ENCODE results near the gene PPP3CA.
A peak's percentile ranks its signal among the peaks of the same experiment; 100 is the strongest.
"Not testable (repeated sequence)": the region's sequence is repeated elsewhere in the genome, so short reads cannot be mapped to it uniquely, and the experiment has no call there.

The PPP3CA gene

DNA sequence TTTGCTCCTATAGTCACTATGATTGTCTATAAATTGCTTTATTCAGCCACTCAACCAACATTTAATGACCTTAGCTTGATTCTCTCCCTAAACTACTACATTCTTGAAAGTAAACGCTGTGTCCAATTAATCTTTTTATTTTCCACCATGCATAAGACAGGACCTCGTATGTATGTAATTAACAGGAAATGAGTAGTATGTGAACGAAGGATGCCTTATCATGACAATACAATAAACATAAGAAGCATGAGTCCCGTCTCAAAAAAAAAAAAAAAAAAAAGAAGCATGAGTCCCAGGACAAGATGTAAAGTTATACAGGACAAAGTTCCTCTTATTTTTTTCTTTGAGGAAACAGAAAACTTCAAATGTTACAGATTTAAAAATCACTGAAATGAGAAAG is 92.5 kb downstream of the PPP3CA start:
- no peak for DNase-seq (ENCODE audit: low read depth)

DNA sequence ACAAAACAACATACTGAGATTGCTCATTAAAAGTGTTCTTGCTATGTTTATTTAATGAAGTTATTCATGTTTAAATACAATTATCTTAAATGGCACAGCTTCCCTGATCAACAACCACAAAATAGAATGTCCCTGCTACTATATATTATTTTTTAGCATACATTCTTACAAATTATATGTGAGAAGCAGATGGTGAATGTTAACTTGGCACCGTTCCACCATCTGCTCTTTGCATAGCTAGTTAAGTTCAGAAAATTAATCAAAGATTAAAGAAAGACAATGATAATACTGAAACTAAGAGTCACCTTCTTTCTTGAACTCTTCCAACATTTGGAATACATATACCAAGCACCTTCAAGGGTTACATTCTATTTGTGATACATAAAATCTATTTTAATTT is 94.2 kb downstream of the PPP3CA start:
- no peak for DNase-seq (ENCODE audit: low read depth)

DNA sequence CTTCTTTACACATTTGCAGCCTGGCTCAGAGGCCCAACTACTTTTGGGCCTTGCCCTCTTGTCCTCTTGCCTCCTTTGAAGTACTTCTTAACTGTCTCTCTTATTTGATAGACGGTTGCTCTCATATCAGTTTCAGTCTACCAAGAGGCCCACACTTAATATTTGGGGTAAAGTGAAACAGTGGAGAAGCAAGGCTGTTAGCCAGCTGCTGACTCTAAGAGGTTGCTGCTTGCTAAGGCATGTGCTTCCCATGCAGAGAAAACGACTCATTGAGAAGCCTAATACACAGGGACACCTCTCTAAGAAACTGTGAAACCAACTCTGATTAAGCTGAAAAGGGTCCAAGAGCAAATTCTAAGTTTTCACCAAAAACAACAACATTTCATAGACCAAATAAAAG is 94.6 kb downstream of the PPP3CA start:
- DNase-seq (ENCODE audit: low read depth): no peak

DNA sequence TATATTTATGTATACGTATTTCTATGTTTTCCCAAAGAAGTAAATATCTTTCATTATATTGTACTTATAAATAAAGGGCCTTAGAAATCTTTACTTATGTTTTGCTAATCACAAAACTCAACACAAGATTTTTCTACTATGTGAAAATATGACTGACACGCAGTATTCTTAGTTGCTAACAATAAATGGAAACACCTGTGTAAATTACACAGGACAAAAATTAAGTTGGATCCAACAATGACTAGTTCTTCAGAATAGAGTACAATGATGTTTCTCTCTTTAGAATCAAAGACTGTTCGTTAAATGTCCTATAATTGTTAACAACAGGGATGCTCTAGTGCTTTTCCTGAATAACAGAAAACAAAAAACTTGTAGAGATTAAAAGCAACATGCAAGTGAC is 96.1 kb downstream of the PPP3CA start:
- no peak for DNase-seq (ENCODE audit: low read depth)

DNA sequence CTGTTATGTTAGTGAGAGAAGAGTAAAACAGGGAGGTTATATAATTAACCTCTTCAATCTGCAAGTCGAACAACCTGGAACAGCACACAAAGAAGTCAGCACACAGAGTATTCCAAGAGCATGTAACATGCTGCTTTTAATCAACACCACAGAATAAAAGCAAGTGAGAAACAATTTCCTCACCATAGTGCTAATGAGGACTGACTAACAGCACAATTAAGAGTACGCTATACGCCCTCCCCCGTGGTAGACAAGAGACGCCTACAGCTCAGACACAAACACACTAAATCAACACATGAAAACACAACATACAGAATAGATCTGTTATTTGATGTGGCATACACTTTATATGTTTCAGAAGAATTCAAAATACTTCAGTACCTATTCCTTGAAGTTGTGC is 103.0 kb downstream of the PPP3CA start:
- no peak for DNase-seq (ENCODE audit: low read depth)

DNA sequence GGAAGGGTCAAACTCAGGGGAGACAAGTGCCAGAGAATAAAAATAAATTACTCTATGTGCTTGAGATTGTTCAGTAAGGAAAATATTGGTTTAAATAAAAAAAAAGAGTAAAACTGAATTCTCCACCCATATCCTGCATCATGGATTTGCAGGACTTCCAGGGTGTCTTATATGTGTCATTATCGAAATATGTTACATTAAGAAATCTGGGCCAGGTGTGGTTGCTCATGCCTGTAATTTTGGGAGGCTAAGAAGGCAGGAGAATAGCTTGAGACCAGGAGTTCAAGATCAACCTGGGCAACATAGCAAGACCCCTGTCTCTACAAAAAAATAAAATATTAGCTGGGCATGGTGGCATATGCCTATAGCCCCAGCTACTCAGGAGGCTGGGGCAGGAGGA is 104.9 kb downstream of the PPP3CA start:
- no peak for DNase-seq (ENCODE audit: low read depth)

DNA sequence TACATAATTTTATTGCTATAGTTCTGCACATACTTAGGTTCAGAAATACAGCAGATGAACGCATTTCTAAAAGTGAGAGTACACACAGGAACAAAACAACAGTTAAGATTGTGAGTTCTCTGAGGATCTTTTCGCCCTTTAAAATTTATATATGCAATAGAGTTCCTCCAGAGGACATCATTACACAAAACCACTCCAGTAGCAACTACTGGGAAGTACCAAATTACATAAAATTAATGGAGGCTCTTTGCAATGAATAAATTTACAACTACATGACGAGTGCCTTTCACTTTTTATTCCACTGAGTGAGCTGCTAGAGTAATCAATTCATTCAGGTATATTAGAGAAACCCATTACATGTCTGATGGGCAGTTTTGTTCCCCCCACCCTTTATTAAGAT is 107.2 kb downstream of the PPP3CA start:
- no peak for DNase-seq (ENCODE audit: low read depth)

DNA sequence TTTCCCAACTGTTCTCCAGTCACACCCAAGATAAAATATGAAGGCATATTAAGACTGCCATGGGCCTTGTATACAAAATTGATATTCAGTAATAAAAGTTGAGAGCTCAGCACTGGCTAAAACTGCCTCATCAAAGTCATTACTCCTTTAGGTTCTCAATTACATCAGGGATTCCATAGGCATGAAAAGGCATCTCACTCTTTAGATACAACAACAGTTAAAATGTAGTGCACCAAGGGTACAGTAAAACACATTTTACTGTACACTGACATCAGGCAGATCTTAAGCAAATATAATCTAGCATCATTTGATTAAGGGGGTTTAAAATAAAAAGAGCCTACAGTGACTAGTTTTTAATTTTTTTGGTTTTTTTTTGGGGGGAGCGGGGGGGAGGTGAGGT is 107.7 kb downstream of the PPP3CA start:
- DNase-seq (ENCODE audit: low read depth): no peak

DNA sequence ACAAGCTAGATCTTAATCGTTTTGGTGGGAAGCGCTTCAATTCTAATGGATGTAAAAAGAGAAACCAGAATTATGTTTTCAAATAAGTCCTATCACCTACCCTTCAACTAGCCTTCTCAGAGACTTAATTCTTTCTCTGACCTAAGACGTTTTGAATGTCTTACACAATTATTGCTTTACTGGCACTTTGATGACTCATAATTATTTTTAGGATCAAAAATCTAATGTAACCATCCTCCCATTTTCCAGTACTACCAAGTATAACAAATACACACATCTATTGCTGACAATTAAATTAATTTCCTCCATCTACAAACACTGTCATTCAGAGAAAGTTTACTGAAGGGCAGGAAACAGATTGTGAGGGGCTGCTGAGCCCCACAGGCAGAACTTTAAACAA is 108.6 kb downstream of the PPP3CA start:
- DNase-seq (ENCODE audit: low read depth): no peak

DNA sequence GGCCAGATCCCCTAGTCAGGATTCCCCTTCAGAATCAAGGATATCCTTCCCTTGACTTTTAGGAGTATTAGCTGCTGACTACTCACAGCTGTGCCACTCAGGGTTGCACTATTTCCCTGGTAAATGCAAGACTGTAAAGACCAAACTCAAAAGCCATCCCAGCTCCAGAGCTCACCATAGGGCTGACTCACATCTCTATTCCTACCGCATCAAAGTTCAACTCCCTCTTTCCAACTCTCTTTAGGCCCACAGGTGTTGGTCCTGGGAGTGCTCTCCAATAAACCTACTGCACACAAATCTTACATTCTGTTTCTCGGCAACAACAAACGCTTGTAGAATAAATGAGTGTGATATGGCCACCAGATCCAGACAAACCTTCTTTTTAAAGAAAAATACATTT is 109.6 kb downstream of the PPP3CA start:
- DNase-seq (ENCODE audit: low read depth): no peak

DNA sequence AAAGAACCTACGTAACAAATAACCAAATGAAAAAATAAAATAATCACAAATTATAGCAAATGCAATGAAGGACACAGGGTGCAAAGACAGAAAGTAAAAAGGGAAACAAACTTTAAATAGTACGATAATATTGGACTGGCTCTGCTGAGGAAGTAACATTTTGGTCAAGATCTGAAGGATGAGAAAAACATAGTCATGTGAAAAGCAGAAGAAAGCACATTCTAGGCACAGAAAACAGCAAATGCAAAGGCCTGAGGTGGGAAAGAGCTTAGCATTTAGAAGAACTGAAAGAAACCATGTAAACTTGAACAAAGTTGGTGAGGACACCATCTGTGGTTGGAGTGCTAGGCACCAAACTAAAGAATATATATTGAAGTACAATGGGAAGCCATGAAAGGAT is 111.2 kb downstream of the PPP3CA start:
- no peak for DNase-seq (ENCODE audit: low read depth)

DNA sequence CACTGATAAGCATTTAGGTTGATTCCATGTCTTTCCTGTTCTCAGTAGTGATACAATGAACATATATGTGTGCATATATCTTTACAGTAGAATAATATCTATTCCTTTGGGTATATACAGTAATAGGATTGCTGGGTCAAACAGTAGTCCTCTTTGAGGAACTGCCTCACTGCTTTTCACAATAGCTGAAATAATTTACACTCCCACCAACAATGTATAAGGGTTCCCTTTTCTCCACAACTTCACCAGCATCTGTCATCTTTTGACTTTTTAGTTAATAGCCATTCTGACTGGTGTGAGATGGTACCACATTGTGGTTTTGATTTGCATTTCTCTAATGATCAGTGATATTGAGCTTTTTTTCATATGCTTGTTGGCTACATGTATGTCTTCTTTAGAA is 113.2 kb downstream of the PPP3CA start:
- not testable (repeated sequence) for DNase-seq (ENCODE audit: low read depth)

DNA sequence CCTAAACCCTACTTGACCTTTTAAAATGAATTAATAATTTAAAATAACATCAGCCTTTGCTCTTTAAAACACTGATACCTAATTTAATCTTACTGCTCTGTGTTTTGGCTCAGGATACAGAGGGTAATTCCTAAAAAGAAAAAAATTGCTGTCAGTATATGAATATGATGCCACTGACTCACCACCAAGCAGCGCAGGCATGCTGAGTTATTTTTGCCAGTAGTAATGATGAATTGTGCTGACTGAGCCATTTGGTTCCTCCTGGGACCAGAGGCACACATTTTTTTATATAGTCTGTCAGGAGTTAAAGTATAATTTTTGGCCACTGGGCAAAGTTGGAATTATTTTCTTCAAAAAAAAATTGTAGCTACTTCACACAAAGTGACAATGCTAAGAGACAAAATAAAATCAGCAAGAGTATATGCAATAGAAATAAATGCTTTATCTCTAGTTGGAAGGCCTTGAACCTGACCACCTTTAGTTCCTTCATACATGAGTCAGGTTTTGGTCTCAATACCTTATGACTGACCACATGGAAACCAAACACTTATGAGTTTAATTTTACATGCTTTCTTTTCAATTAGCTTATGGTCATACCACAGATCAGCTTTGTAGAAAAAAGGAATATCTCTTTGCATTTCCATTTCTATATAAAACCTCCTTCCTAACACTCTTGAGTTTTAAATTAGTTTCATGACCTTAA is 115.1 kb downstream of the PPP3CA start:
- DNase-seq (ENCODE audit: low read depth): peak; percentile 48

DNA sequence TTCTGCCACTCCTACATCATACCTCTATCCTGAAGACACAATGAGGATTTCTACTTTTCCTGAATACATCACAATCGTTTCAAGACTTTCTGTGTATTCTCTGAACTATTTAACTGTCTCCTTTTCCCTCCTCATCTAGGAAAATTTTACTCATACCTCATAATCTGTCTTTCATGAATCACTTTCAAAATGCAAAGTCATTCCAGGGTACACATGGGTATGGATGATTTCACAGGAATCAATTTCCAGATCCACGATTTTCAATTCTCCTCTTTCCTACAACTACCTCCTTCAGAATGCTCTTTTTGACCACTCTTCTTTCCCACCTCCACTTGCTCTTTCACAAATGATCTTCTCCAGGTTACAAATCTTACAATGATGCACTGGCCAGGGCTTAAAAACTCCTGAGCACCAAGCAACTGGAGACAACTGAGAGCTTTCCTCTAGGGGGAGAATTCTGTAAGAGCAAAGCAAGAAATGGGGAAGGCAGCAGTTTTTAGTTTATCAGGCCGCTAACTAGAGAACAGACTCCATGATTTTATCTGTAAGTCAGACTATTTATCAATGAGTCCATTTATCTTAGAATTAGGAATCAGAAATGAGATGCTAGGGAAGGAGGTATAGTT is 116.4 kb downstream of the PPP3CA start:
- DNase-seq (ENCODE audit: low read depth): no peak

DNA sequence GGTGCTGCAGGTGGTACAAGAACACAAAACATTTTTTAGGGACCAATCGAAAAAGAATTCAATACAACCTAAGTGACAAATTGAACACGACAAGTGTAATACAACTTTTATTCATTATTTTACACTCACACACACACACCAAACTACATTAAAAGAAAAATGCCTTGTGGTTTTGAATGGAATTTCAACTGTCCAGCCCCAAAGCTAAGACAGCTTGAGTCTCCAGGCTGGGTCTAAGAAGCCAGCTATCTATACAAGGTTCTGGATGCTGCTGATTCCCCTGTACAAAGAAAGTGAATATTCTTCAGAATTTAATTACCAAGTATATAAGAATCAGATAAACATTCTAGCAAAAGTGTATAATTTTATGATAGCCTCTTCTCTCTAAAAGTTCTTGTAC is 118.2 kb downstream of the PPP3CA start:
- no peak for DNase-seq (ENCODE audit: low read depth)

DNA sequence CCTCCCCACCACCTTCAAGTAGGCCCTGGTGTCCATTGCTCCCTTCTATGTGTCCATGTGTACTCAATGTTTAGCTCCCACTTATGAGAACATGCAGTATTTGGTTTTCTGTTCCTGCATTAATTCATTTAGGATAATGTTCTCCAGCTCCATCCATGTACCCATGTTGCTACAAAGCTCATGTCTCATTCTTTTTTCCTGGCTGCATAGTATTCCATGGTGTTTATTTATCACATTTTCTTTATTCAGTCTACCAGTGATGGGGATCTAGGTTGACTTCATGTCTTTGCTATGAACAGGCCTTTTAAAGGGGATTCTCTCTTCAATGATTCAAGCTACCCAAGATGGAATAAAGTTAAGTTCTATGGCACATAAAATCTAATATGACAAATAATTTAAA is 119.6 kb downstream of the PPP3CA start:
- DNase-seq (ENCODE audit: low read depth): no peak

DNA sequence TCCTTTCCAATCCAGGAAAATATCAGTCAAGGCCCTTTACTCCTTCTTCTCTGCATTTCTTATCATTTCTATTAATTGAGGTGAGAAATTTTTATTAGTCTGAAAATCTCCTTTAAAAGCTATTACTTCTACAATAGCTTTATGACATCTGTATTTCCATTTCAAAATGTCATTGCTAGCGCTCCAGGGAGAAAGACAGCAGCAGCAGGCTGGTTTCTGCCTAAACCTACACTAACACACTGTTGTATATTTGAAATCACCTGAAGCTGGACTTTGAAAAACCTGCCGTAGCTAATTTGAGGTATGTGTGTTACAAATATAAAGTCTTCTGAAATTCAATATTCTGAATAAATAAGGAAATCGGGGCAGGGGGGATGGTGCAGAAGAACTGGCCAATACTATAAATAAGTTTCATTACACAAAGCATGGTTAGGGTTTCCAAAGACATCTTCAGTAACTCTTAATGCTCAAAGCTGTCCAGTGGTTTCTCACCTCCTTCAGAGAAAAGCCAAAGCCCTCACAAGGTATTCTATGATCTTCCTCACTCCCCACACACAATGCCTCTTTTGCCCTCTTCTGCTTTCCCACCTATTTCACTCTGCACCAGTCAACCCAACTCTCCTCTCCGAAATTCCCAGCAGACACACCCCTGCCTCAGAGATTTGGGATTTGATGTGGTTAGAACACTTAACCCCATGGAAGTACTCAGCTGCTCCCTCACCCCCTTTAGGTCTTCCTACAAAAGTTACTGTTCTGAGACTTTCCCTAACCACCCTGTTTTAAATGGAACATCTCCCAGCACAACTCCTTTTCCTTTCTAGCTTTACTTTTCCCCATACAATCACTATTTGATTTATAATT is 122.7 kb downstream of the PPP3CA start:
- DNase-seq (ENCODE audit: low read depth): no peak

DNA sequence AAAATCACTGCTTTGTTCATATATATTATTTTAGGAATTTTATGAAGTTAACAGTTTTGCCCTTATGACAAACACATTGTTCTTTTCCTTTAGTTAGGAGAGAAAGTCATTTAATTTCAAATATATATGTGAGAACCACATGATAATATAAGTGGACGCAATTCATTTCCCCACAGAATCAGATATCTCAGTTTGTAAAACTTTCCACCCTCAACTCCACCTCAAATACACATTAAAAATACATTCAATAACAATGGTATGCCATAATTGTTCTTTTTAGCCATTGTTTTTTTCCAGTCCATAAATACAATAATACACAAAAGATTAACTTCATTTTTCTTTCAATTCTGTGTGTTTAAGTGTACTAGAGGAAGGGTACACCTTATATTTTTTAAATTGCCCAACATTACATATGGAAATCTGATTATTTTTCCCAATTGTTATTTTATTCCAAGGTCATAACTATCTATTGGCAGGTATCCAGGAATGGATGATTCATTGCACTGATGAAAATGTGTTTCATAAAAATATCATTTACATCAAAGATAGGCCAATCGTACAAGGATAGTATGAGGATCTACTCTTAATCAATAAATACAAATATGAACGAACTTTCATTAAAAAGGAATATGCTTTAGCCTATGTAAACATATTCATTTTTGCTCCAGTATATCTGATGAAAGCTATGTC is 125.0 kb downstream of the PPP3CA start:
- no peak for DNase-seq (ENCODE audit: low read depth)

DNA sequence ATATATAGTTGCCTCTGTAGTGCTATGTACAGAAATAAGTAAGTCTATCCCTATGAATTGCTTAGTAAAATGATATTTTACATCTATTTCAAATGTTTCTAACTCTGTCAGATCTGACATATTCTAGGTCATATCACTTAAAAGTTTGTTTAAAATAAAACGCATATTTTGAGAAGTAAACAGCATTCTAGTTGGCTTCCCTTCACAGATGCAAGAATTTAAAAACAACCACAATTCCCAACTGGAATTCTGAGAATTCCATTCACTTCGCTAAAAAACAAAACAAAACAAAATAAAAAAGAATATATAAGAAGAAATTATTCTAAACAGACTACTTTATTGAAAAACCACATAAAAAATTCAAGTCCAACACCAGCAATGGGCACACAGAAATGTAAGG is 126.0 kb downstream of the PPP3CA start:
- DNase-seq (ENCODE audit: low read depth): no peak

DNA sequence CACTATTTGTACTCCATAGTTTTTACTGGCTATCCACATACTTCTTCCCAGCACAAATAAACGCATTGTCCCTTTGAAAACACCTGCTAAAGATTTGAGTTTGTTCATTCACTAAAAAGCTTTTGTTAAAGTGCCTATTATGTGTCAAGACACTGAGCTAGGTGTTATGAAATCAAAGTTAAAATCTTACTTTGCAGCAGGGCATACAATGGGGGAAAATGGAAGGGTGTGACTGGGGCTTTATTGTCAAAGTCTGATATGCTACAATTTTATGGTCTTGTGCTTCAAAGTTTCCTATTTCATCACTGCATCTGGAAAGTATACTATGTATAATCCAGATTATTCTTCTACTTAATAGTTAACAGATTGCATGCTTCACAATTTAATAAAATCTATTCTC is 128.4 kb downstream of the PPP3CA start:
- DNase-seq (ENCODE audit: low read depth): no peak

DNA sequence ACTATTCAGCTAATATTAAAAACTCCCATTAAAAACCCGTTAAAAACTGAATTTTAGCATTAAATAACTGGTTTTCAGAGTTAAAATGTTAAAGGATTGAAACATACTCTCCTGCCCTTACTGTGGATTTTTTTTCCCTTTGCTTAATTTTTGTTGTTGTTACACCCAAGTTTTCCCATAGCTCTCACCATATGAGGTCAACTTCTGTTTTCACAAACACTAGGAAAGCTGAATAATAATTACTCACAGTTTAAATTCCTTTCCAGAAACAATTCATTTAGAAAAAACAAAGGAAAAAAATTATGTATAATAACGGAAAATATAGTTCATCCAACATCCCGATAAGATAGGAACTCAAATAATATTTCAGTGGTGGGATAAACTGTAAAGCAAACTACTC is 129.0 kb downstream of the PPP3CA start:
- DNase-seq (ENCODE audit: low read depth): no peak

DNA sequence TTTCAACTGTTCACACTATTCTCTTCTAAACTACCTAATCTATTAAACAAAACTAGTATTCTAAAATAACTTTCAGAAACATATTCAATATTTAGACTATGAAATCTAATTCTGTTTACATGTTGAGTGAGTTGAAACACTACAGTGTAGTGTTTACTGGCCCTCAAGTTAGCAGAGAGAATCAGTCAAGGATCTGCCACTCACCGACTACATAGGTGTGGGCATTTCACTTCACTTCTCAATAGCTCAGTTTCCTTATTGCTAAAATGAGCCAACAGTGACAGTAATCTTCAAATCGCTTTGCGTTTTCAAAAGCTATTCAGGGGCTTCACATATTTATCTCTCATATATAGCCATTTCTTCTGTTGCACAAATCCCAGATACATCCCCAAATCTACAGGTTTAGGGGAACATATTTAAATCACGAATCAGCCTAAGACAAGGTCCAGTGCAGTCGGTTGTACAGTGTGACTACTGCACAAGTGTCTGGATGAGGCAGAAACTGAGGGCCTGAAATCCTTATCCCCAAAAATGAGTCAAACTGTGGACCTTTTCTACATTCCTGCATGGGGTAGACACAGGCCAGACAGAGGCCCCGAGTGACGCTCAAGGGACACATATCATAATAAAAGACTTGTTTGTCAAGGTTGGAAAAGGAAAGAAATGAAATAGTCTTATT is 129.8 kb downstream of the PPP3CA start:
- no peak for DNase-seq (ENCODE audit: low read depth)

Data from GM04504 (cell line).